ENCODE data around the gene SRRD. TPM values are rescaled to one million over a fixed set of nuclear protein-coding genes. Genes with fewer than 3 reads are reported as not detected.

SRRD gene
- total RNA-seq, 4 donors from 2014 or later, result 24.0 to 53.1 (median 27.4) TPM

- H3K9me3 ChIP-seq, result no peaks in the 10 kb centered on the region
- H3K4me1 ChIP-seq, result peaks cover 0 to 7% of the 10 kb centered on the region in 2 donors
- intact Hi-C loops (cut with DNase I; ENCODE audit: low total_unique reads) (no loop called here), in situ Hi-C loops (cut with MboI; ENCODE audit: low sequenced_read_pairs in 4 of 4) (no loop called here)
- no peak overlapping the region for H3K4me3 ChIP-seq
- ATAC-seq, result no peak
- TF ChIP-seq CTCF (IDR thresholded peaks at IDR 0.05 in 4 of 5, conservative IDR thresholded peaks at IDR 0.05 in 1 of 5), result no peak
- TF ChIP-seq POLR2A (IDR thresholded peaks at IDR 0.05), result no peak
- peaks cover 0 to 28% of the 10 kb centered on the region in 2 donors for H3K36me3 ChIP-seq
- H3K27ac ChIP-seq, result no peak overlapping the region
- H3K27me3 ChIP-seq, result no peaks in the 10 kb centered on the region
- DNase-seq, result no peak
Measured at GRCh38 chr22:26448941-26449340, 34.7 kb upstream of the SRRD start.

GRCh38 chr22:26450453-26451185 is 33.1 kb upstream of the SRRD start:
- DNase-seq (no peak), ATAC-seq (no peak)
- Histone ChIP-seq H3K4me3 (no peak overlapping the region), H3K4me1 (peaks cover 0 to 7% of the 10 kb centered on the region in 2 donors), H3K9me3 (no peaks in the 10 kb centered on the region), H3K36me3 (peaks cover 0 to 28% of the 10 kb centered on the region in 2 donors), H3K27ac (no peak overlapping the region), H3K27me3 (no peaks in the 10 kb centered on the region)
- no peak for TF ChIP-seq POLR2A (IDR thresholded peaks at IDR 0.05)
- no peak for TF ChIP-seq CTCF (IDR thresholded peaks at IDR 0.05 in 4 of 5, conservative IDR thresholded peaks at IDR 0.05 in 1 of 5)
- intact Hi-C loops (cut with DNase I; ENCODE audit: low total_unique reads), result no loop called here
- in situ Hi-C loops (cut with MboI; ENCODE audit: low sequenced_read_pairs in 4 of 4), result no loop called here

GRCh38 chr22:26452236-26453016 is 31.3 kb upstream of the SRRD start:
- no peak overlapping the region for H3K4me3 ChIP-seq
- ATAC-seq (no peak), DNase-seq (no peak)
- peaks cover 0 to 34% of the 10 kb centered on the region in 2 donors for H3K36me3 ChIP-seq
- intact Hi-C loops (cut with DNase I; ENCODE audit: low total_unique reads), result no loop called here
- H3K27ac ChIP-seq, result no peak overlapping the region
- TF ChIP-seq POLR2A (IDR thresholded peaks at IDR 0.05) (no peak), CTCF (IDR thresholded peaks at IDR 0.05 in 4 of 5, conservative IDR thresholded peaks at IDR 0.05 in 1 of 5) (no peak)
- H3K4me1 ChIP-seq, result peaks cover 0 to 7% of the 10 kb centered on the region in 2 donors
- in situ Hi-C loops (cut with MboI; ENCODE audit: low sequenced_read_pairs in 4 of 4), result no loop called here
- no peaks in the 10 kb centered on the region for H3K9me3 ChIP-seq
- no peaks in the 10 kb centered on the region for H3K27me3 ChIP-seq

DNA sequence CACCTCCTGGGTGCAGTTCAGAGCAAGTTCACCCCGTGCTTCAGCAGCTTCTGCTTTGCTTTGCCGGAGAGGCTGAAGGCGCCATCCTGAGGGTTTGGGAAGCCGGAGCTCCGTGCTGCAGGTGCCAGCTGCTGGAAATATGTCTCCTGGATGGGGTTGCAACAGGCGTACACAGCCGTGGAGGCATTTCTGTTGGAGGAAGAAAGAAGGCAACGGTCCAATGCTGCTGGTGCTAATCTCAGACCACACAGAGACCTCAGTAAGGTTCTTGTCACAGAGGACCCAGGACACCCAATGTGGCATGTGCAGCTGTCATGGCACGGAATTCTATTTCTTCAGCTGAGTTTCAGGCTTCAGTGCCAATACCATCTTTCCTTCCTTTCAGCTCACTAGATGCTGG is 30.5 kb upstream of the SRRD start:
- DNase-seq, result no peak
- intact Hi-C loops (cut with DNase I; ENCODE audit: low total_unique reads), result no loop called here

More for the DNA sequence above, 30.5 kb upstream of the SRRD start:
- H3K4me1 ChIP-seq, result peaks cover 0 to 7% of the 10 kb centered on the region in 2 donors
- no peaks in the 10 kb centered on the region for H3K27me3 ChIP-seq
- H3K4me3 ChIP-seq, result no peak overlapping the region
- H3K9me3 ChIP-seq, result no peaks in the 10 kb centered on the region
- peak in 1 of 2 donors; percentile 24 for ATAC-seq
- no peak for TF ChIP-seq POLR2A (IDR thresholded peaks at IDR 0.05)
- no peak for TF ChIP-seq CTCF (IDR thresholded peaks at IDR 0.05 in 4 of 5, conservative IDR thresholded peaks at IDR 0.05 in 1 of 5)
- in situ Hi-C loops (cut with MboI; ENCODE audit: low sequenced_read_pairs in 4 of 4), result no loop called here
- H3K27ac ChIP-seq, result no peak overlapping the region
- peaks cover 0 to 41% of the 10 kb centered on the region in 2 donors for H3K36me3 ChIP-seq
